Measurements from ENCODE around the gene PHYH.

GRCh38 chr10:13236638-13237037 lies 63.2 kb downstream of the PHYH start:
- TF ChIP-seq CTCF (IDR thresholded peaks at IDR 0.05), result no peak
- TF ChIP-seq POLR2A (IDR thresholded peaks at IDR 0.05), result no peak

All from body of pancreas (tissue), 4 donors.